Caco-2 (cell line): ENCODE data around the gene SCP2. TPM values are rescaled to one million over a fixed set of nuclear protein-coding genes. Genes with fewer than 3 reads are reported as not detected.

Experiments
- BruUV-seq: library from RNA; stranded (reverse); fragments of 400-500 nt; replicated peaks from 2 replicates; lab custom pipeline; 2021; lab: Mats Ljungman, UMichigan
- CTCF ChIA-PET: fragments of 300-600 bp; sonication (Branson Sonifier 250); formaldehyde crosslinking; loops from one replicate; lab custom pipeline; 2022; ENCODE audit warnings: antibody characterized with exemption; lab: Charles Lee
- POLR2A ChIA-PET: fragments of 300-600 bp; sonication (Branson Sonifier 250); formaldehyde crosslinking; loops from one replicate; lab custom pipeline; 2022; ENCODE audit warnings: antibody characterized with exemption; lab: Charles Lee
- DNase-seq, 2 experiments: peaks; one replicate each; pipeline versions ENCODE4 v3.0.0 to v3.0.0-alpha.2; 2020 to 2022
- H3K27me3 ChIP-seq: replicated peaks from 2 replicates; pipeline ENCODE4 v1.6.0; 2011; ENCODE audit warnings: low read length; ENCODE audit not compliant: control insufficient read depth, insufficient read depth
- H3K36me3 ChIP-seq: 2 replicates; pipeline ENCODE4 v1.5.1; 2011; ENCODE audit warnings: low read length; ENCODE audit not compliant: control insufficient read depth, insufficient read depth
- H3K4me1 ChIP-seq: fragments of 250-450 bp; sonication (Bioruptor Pico); 2 replicates; pipeline ENCODE4 v1.5.1; 2020; ENCODE audit warnings: mild to moderate bottlenecking
- H3K4me3 ChIP-seq: 2 replicates; pipeline ENCODE4 v1.5.1; 2011; ENCODE audit warnings: low read depth, mild to moderate bottlenecking, control low read depth, low read length
- H3K9me3 ChIP-seq: fragments of 250-450 bp; sonication (Bioruptor Pico); 2 replicates; pipeline ENCODE4 v1.5.1; 2020; ENCODE audit warnings: mild to moderate bottlenecking, moderate library complexity
- H3K27ac Mint-ChIP-seq: one replicate; pipeline ENCODE4 v1.8.0; 2022; ENCODE audit warnings: mixed read lengths; ENCODE audit not compliant: unreplicated experiment
- H3K27me3 Mint-ChIP-seq: one replicate; pipeline ENCODE4 v1.8.0; 2022; ENCODE audit warnings: mixed read lengths; ENCODE audit not compliant: insufficient read depth, unreplicated experiment
- H3K36me3 Mint-ChIP-seq: one replicate; pipeline ENCODE4 v1.8.0; 2022; ENCODE audit warnings: mild to moderate bottlenecking, mixed read lengths; ENCODE audit not compliant: insufficient read depth, unreplicated experiment
- H3K4me1 Mint-ChIP-seq: one replicate; pipeline ENCODE4 v1.8.0; 2022; ENCODE audit warnings: low read depth, mixed read lengths; ENCODE audit not compliant: unreplicated experiment
- H3K4me3 Mint-ChIP-seq: one replicate; pipeline ENCODE4 v1.8.0; 2022; ENCODE audit warnings: mild to moderate bottlenecking, moderate library complexity, mixed read lengths; ENCODE audit not compliant: unreplicated experiment
- H3K9me3 Mint-ChIP-seq: one replicate; pipeline ENCODE4 v1.8.0; 2022; ENCODE audit warnings: mixed read lengths; ENCODE audit not compliant: unreplicated experiment
- intact Hi-C: fragments of 100-400 bp; cut with micrococcal nuclease; formaldehyde crosslinking; loops from one replicate; pipeline ENCODE4 v1.10.0; 2022; ENCODE audit not compliant: unreplicated experiment
- total RNA-seq: library from RNA; stranded (reverse); gene quantifications from 2 replicates; pipeline ENCODE4 v1.2.3, GENCODE V29; 2022
- TF ChIP-seq, protein P1 (sequence below), 2 experiments: fragments of 200-600 bp in 1 of 2; IDR thresholded peaks; 1 replicate in 1 of 2; 2 replicates in 1 of 2; pipeline versions ENCODE4 v1.5.1 to v1.8.0; 2011 to 2022; ENCODE audit warnings: antibody characterized with exemption in 1 of 2, control low read depth in 1 of 2, inconsistent platforms in 1 of 2, low read depth in 1 of 2, low read length in 1 of 2, mild to moderate bottlenecking in 1 of 2, moderate library complexity in 1 of 2; ENCODE audit not compliant: insufficient read depth in 1 of 2, severe bottlenecking in 1 of 2, unreplicated experiment in 1 of 2

SCP2 gene
- total RNA-seq, 1 experiment from 2014 or later = 67.0 TPM

GRCh38 chr1:53080041-53080440 is 153.0 kb downstream of the SCP2 start:
- Mint-ChIP-seq H3K4me3 (no peak overlapping the region), H3K27me3 (no peaks in the 10 kb centered on the region), H3K27ac (no peak overlapping the region), H3K9me3 (no peaks in the 10 kb centered on the region), H3K4me1 (no peaks in the 10 kb centered on the region), H3K36me3 (peaks cover 4% of the 10 kb centered on the region)
- TF ChIP-seq, protein P1, sequence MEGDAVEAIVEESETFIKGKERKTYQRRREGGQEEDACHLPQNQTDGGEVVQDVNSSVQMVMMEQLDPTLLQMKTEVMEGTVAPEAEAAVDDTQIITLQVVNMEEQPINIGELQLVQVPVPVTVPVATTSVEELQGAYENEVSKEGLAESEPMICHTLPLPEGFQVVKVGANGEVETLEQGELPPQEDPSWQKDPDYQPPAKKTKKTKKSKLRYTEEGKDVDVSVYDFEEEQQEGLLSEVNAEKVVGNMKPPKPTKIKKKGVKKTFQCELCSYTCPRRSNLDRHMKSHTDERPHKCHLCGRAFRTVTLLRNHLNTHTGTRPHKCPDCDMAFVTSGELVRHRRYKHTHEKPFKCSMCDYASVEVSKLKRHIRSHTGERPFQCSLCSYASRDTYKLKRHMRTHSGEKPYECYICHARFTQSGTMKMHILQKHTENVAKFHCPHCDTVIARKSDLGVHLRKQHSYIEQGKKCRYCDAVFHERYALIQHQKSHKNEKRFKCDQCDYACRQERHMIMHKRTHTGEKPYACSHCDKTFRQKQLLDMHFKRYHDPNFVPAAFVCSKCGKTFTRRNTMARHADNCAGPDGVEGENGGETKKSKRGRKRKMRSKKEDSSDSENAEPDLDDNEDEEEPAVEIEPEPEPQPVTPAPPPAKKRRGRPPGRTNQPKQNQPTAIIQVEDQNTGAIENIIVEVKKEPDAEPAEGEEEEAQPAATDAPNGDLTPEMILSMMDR (IDR thresholded peaks at IDR 0.05; ENCODE audit: insufficient read depth in 1 of 2, low read depth in 1 of 2, low read length in 1 of 2, severe bottlenecking in 1 of 2, unreplicated experiment in 1 of 2) = no peak
- H3K4me1 ChIP-seq = no peaks in the 10 kb centered on the region
- H3K27me3 ChIP-seq = no peaks in the 10 kb centered on the region
- no peaks in the 10 kb centered on the region for H3K9me3 ChIP-seq
- BruUV-seq = no TSS peak
- no peaks in the 10 kb centered on the region for H3K36me3 ChIP-seq
- no peak for DNase-seq
- ChIA-PET CTCF (no interaction called here), POLR2A (no interaction called here)
- H3K4me3 ChIP-seq = no peak overlapping the region
- intact Hi-C loops = no loop called here

DNA sequence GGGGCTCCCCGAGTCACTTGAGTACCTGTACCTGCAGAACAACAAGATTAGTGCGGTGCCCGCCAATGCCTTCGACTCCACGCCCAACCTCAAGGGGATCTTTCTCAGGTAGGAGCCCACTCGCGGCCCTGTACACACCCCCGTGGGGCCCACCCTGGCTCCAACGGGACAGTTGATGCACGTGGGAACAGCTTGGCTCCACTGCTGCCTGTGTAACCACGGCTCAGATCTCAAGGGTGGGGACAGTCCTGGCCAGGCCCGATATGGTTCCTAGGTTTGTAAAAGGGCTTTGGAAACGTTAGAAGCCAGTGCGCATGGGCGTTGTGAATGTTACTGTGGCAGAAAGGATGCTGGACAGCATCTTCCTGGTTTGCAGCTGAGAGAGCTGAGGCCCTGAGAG is 153.7 kb downstream of the SCP2 start:
- no peaks in the 10 kb centered on the region for H3K27me3 Mint-ChIP-seq
- H3K36me3 Mint-ChIP-seq = peaks cover 4% of the 10 kb centered on the region
- no TSS peak for BruUV-seq
- Histone ChIP-seq H3K4me3 (no peak overlapping the region), H3K9me3 (no peaks in the 10 kb centered on the region), H3K27me3 (no peaks in the 10 kb centered on the region), H3K4me1 (no peaks in the 10 kb centered on the region), H3K36me3 (no peaks in the 10 kb centered on the region)
- intact Hi-C loops = no loop called here
- no peak for DNase-seq
- POLR2A ChIA-PET = no interaction called here
- H3K9me3 Mint-ChIP-seq = no peaks in the 10 kb centered on the region
- H3K27ac Mint-ChIP-seq = no peak overlapping the region
- TF ChIP-seq, protein P1 (IDR thresholded peaks at IDR 0.05; ENCODE audit: insufficient read depth in 1 of 2, low read depth in 1 of 2, low read length in 1 of 2, severe bottlenecking in 1 of 2, unreplicated experiment in 1 of 2) = no peak
- H3K4me3 Mint-ChIP-seq = no peak overlapping the region
- CTCF ChIA-PET = no interaction called here
- H3K4me1 Mint-ChIP-seq = no peaks in the 10 kb centered on the region

DNA sequence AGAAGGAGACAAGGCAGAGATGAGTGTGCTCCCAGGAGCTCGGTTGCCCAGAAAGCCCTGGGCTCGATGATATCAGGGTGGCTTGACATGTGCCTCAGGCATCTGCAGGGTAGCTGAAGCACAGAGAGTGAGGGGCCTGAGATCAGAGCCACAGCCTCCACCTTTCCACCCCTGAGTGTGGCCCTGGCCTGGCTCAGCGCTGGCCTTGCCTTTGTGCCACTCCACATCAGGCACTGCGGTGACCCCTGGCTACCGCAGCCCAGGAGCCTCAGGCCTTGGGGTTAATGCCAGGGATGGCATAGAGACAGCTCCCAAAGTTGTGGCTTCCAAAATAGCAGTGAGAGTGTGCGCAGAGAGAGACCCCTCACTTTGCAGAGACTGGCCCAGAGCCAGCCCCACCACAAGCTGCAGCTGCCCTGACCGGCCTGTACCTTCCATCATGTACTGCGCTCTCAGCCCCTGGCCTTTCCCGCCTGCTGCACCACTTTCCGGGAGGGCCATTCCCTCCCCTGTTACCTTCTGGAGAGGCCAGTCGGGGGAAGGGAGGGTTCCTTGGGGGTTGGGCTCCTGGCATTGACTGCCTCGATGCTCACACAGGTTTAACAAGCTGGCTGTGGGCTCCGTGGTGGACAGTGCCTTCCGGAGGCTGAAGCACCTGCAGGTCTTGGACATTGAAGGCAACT is 154.4 kb downstream of the SCP2 start:
- Mint-ChIP-seq H3K9me3 (no peaks in the 10 kb centered on the region), H3K27me3 (no peaks in the 10 kb centered on the region), H3K4me1 (no peaks in the 10 kb centered on the region), H3K27ac (no peak overlapping the region), H3K36me3 (peaks cover 4% of the 10 kb centered on the region), H3K4me3 (no peak overlapping the region)
- intact Hi-C loops = no loop called here
- DNase-seq = no peak
- Histone ChIP-seq H3K9me3 (no peaks in the 10 kb centered on the region), H3K27me3 (no peaks in the 10 kb centered on the region), H3K4me3 (no peak overlapping the region), H3K4me1 (no peaks in the 10 kb centered on the region), H3K36me3 (no peaks in the 10 kb centered on the region)
- ChIA-PET CTCF (no interaction called here), POLR2A (no interaction called here)
- TF ChIP-seq, protein P1 (IDR thresholded peaks at IDR 0.05; ENCODE audit: insufficient read depth in 1 of 2, low read depth in 1 of 2, low read length in 1 of 2, severe bottlenecking in 1 of 2, unreplicated experiment in 1 of 2) = no peak
- no TSS peak for BruUV-seq
